ENCODE measurements around the gene TBX1. TPM values are rescaled to one million over a fixed set of nuclear protein-coding genes. Genes with fewer than 3 reads are reported as not detected.

TBX1 gene
- total RNA-seq: 0.32 TPM in 1 of 2 replicates, not detected in the other

GRCh38 chr22:19760058-19760950 lies at the start of gene TBX1:
TSS of gene TBX1 (plus strand) at chr22:19760778. CDS start at chr22:19760844, 66 bp downstream.

GRCh38 chr22:19714312-19715187 lies 46.0 kb upstream of the TBX1 start, which contains the start of gene SEPTIN5:
TSS of gene SEPTIN5 (plus strand) at chr22:19714503. CDS start at chr22:19714589, 86 bp downstream.

GRCh38 chr22:19723232-19723982 lies 37.2 kb upstream of the TBX1 start, which contains the start of gene GP1BB:
TSS of gene GP1BB (plus strand) at chr22:19723539. CDS start at chr22:19723570, 31 bp downstream.

Other genes with a start within 250 kb of the TBX1 start
- 0.43 and 0.63 TPM in 2 replicates for gene CLDN5, start 236.4 kb upstream of the TBX1 start, total RNA-seq
- 16.9 and 51.3 TPM in 2 replicates for gene SEPTIN5, start 46.3 kb upstream of the TBX1 start, total RNA-seq
- gene GP1BB, start 37.2 kb upstream of the TBX1 start, total RNA-seq: 0.52 and 0.79 TPM in 2 replicates
- 4.2 and 4.3 TPM in 2 replicates for gene GNB1L, start 94.1 kb downstream of the TBX1 start, total RNA-seq
- gene RTL10, start 94.1 kb downstream of the TBX1 start, total RNA-seq: 3.6 and 5.1 TPM in 2 replicates
- 131 and 234 TPM in 2 replicates for gene COMT, start 181.0 kb downstream of the TBX1 start, total RNA-seq
- gene TXNRD2, start 181.0 kb downstream of the TBX1 start, total RNA-seq: 18.6 and 21.9 TPM in 2 replicates

Measured in bronchial smooth muscle cell (primary cell).